Brain microvascular endothelial cell (primary cell): ENCODE data around the gene TTC32.
A peak's percentile ranks its signal among the peaks of the same experiment; 100 is the strongest.

Experiments
- DNase-seq: peaks from one replicate; pipeline ENCODE4 v3.0.0-alpha.2; 2020
- H3K27ac ChIP-seq: fragments of 250-450 bp; sonication (Bioruptor Pico); 2 replicates; pipeline ENCODE4 v1.5.1; 2020; ENCODE audit warnings: mild to moderate bottlenecking, moderate library complexity
- H3K27me3 ChIP-seq: fragments of 250-450 bp; sonication (Bioruptor Pico); replicated peaks from 2 replicates; pipeline ENCODE4 v1.5.1; 2020; ENCODE audit warnings: mild to moderate bottlenecking
- H3K36me3 ChIP-seq: fragments of 250-450 bp; sonication (Bioruptor Pico); replicated peaks from 2 replicates; pipeline ENCODE4 v1.5.1; 2020; ENCODE audit warnings: mild to moderate bottlenecking
- H3K4me3 ChIP-seq: 2 replicates; pipeline ENCODE4 v1.5.1; 2011; ENCODE audit warnings: low read depth, mild to moderate bottlenecking, control low read depth, low read length, moderate library complexity
- in situ Hi-C: cut with HindIII; loops from 2 replicates; pipeline ENCODE4 v1.10.0; 2017; ENCODE audit warnings: low sequenced_read_pairs, low pct_ligation_motif_present
- TF ChIP-seq, protein P1 (sequence below): IDR thresholded peaks from 2 replicates; pipeline ENCODE4 v1.5.1; 2011; ENCODE audit warnings: low read depth, mild to moderate bottlenecking, moderate library complexity, low read length, control low read depth, inconsistent platforms; ENCODE audit errors: missing control alignments

The TTC32 gene

DNA sequence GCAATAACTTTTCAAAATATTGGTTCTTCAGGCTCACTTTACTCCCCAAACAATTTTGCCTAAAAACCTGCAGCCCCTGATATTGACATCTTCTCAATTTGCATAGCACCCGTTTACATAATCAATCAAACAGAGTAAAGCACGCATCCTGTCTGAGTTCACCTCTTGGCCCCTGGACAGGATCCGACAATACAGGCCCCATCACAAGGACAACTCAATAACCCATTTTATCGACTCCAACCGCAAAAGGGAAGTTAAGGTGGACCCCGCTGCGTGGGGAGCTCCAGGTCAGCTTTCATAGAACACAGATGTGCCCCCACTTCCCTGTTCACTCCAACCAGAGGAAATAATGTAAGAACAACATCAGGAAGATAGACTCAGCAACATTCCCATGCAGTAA is 44.7 kb downstream of the TTC32 start:
- in situ Hi-C loops: loop anchor here (25.0 kb wide), 1 partner anchor 495 kb away; the partner anchor contains the start of gene OSR1
- H3K27ac ChIP-seq: no peak overlapping the region

DNA sequence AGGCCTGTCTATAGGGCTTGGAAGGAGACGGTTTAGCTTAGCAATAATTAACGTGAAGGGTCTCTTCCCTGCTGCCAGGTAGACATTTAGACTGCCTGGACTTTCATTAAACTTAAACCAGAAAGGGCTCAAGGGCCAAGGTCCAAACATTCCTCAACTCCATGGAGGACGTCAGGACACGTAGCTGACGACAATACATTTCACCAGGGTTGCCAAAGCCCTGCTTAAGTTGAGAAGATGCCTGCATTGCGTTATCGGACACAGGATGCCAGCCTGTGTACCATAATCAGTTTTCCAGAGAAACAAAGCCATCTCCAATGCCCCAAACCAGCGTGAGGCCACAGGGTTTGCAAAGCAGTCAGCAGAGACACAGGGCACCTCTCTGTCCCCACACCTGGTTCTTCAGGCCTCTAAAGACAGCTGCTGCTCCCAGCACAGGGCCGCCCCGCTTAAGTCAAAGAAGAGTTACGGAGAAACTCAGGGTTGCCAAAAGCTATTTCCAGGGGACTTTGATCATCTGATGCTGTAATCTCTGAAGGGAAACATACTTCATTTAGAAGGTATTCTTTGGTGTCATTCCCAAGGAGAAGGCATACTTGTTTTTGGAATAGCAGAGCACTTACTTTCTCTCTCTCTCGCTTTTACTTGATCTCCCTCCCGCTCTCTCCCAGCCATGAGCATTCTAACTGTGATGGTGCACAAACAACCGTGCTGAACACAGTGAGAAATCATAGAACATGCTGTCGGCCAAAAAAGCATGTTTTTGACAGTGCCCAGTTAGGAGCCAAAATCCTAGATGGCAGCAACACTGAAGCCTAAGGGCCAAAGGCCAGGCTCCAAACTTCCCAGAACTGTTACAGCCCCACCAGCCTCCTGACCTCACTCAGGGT is 46.0 kb downstream of the TTC32 start:
- TF ChIP-seq, protein P1, sequence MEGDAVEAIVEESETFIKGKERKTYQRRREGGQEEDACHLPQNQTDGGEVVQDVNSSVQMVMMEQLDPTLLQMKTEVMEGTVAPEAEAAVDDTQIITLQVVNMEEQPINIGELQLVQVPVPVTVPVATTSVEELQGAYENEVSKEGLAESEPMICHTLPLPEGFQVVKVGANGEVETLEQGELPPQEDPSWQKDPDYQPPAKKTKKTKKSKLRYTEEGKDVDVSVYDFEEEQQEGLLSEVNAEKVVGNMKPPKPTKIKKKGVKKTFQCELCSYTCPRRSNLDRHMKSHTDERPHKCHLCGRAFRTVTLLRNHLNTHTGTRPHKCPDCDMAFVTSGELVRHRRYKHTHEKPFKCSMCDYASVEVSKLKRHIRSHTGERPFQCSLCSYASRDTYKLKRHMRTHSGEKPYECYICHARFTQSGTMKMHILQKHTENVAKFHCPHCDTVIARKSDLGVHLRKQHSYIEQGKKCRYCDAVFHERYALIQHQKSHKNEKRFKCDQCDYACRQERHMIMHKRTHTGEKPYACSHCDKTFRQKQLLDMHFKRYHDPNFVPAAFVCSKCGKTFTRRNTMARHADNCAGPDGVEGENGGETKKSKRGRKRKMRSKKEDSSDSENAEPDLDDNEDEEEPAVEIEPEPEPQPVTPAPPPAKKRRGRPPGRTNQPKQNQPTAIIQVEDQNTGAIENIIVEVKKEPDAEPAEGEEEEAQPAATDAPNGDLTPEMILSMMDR: no peak
- no peak for DNase-seq
- Histone ChIP-seq H3K4me3 (no peak overlapping the region), H3K27me3 (no peaks in the 10 kb centered on the region), H3K27ac (no peak overlapping the region), H3K36me3 (no peaks in the 10 kb centered on the region)
- in situ Hi-C loops: loop anchor here (25.0 kb wide), 1 partner anchor 493 kb away; the partner anchor contains the start of gene OSR1

More for the DNA sequence above, 44.7 kb downstream of the TTC32 start:
- H3K27me3 ChIP-seq: no peaks in the 10 kb centered on the region
- no peak for DNase-seq
- no peaks in the 10 kb centered on the region for H3K36me3 ChIP-seq
- TF ChIP-seq, protein P1: no peak
- no peak overlapping the region for H3K4me3 ChIP-seq

DNA sequence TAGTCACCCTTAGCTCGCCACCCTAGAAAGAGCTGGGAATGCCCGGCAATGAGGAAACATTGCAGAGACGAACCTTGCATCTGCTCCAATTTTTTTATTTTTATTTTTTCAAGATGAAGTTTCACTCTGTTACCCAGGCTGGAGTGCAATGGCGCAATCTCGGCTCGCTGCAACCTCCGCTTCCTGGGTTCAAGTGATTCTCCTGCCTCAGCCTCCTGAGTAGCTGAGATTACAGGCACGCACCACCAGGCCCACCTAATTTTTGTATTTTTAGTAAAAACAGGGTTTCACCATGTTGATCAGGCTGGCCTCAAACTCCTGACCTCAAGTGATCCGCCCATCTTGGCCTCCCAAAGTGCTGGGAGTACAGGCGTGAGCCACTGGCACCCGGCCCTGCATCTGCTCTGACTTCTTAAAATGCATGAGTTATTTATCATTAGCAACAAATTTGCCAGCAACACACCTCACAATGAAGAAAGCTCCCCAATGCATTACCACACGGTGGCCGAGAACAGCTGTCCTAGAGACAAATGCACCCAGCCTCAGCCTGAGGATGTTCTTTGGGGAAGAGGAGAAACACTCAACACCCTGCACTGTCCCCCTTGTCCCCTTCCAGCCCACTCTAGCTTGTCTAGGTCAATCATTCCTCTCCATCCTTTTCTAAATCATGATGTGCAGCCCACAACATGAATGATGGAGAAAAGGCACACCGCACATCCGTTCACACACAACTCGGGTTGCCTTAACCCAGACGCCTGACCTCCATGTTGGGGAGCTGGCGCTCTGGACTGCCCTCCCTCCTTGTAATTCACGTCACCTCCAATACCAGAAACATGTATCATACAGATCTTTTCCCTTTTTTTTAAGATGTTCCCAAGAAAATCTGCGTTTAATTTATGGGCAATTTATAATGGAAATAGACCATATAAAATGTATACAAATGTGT is 46.9 kb downstream of the TTC32 start:
- H3K4me3 ChIP-seq: no peak overlapping the region
- H3K36me3 ChIP-seq: no peaks in the 10 kb centered on the region
- DNase-seq: no peak
- H3K27ac ChIP-seq: no peak overlapping the region
- TF ChIP-seq, protein P1: no peak
- in situ Hi-C loops: loop anchor here (25.0 kb wide), 1 partner anchor 493 kb away; the partner anchor contains the start of gene OSR1
- no peaks in the 10 kb centered on the region for H3K27me3 ChIP-seq

DNA sequence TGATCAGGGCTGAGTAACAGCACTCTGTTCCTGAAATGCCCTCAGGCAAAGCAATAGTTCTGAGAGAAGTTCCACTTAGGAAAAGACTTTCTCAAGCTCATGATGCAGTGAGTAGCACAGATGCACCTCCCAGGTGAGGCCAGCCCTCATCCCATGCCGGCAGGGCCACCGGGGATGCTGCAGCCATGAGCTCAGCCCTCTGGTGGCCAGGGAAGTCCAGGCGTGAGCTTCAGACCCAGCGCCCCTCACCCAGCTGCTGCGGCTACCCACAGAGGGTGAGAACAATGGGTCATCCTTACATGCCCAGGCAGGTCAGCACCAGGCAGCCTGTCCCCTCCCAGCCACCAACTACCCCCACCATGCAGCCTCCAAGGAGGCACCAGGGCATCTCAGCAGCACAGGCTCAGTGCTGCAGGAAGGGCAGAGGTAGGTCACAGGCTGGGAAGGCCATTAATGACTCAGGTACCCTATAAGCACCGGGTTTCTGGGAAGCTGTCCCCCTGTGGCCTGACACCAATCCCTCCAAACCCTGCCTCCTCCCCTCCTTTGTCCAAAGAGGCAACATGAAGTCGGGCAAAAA is 50.6 kb downstream of the TTC32 start:
- Histone ChIP-seq H3K27me3 (no peaks in the 10 kb centered on the region), H3K27ac (no peak overlapping the region), H3K4me3 (no peak overlapping the region), H3K36me3 (no peaks in the 10 kb centered on the region)
- no peak for DNase-seq
- in situ Hi-C loops: loop anchor here (25.0 kb wide), 1 partner anchor 489 kb away; the partner anchor contains the start of gene OSR1
- TF ChIP-seq, protein P1: peak; percentile 62
